Testis (tissue), 3 donors: ENCODE data around the gene CAVIN2. TPM values are rescaled to one million over a fixed set of nuclear protein-coding genes. Genes with fewer than 3 reads are reported as not detected.

ENCODE experiments used
- DNase-seq: peaks from one replicate; pipeline ENCODE4 v3.0.0-alpha.2; 2019
- H3K27ac ChIP-seq, 2 donors: fragments of 200-600 bp; sonication (generic); one replicate each; pipeline ENCODE4 v1.5.1; 2019
- H3K27me3 ChIP-seq: fragments of 200-600 bp; sonication (generic); one replicate; pipeline ENCODE4 v1.5.1; 2019
- H3K36me3 ChIP-seq: fragments of 200-600 bp; sonication (generic); one replicate; pipeline ENCODE4 v1.5.1; 2017; ENCODE audit warnings: low read depth; ENCODE audit errors: missing control alignments
- H3K4me1 ChIP-seq: fragments of 200-600 bp; sonication (generic); one replicate; pipeline ENCODE4 v1.5.1; 2019
- H3K4me3 ChIP-seq, 2 donors: fragments of 200-600 bp; sonication (generic); one replicate each; pipeline ENCODE4 v1.5.1; 2017 to 2019
- H3K9me3 ChIP-seq: fragments of 200-600 bp; sonication (generic); one replicate; pipeline ENCODE4 v1.5.1; 2017
- CTCF ChIP-seq, 3 experiments: fragments of 450-650 bp in 2 of 3; fragments of 200-600 bp in 1 of 3; sonication (generic) in 1 of 3; IDR thresholded peaks; one replicate each; pipeline ENCODE4 v1.5.1; 2016 to 2019; ENCODE audit warnings: antibody characterized with exemption in 3 of 3, mild to moderate bottlenecking in 2 of 3, moderate library complexity in 1 of 3
- POLR2A ChIP-seq: fragments of 450-650 bp; IDR thresholded peaks from one replicate; pipeline ENCODE4 v1.6.1; 2017; ENCODE audit warnings: antibody characterized with exemption, mild to moderate bottlenecking, moderate library complexity
- WGBS, 2 donors: methylation state at CpG; one replicate each; pipeline ENCODE4 v1.1.5; 2018; 5-methylcytosine and 5-hydroxymethylcytosine counted together
- intact Hi-C: fragments of 100-400 bp; cut with DNase I; formaldehyde crosslinking; loops from one replicate; pipeline ENCODE4 v1.15.1; 2023; ENCODE audit warnings: low total_unique reads
- polyA plus RNA-seq: library from polyadenylated mRNA; stranded (reverse); fragments of 350-450 nt; fragmentation: Illumina TruSeq; extraction: RNeasy Lipid Tissue Mini Kit (QIAGEN cat#74804); gene quantifications from one replicate; pipeline ENCODE4 v1.2.3, GENCODE V29; 2014; ENCODE audit warnings: low read depth, low replicate concordance; ENCODE audit not compliant: insufficient read depth
- total RNA-seq, 2 donors: library from RNA; depleted of rRNA; stranded (reverse); fragments of >200 nt; gene quantifications; one replicate each; pipeline ENCODE4 v1.2.3, GENCODE V29; 2016

Gene CAVIN2
- total and polyA plus RNA-seq, 3 donors from 2014 or later: 3.3 to 5.1 (median 4.1) TPM

GRCh38 chr2:191892391-191892790 is 45.5 kb upstream of the CAVIN2 start:
- Histone ChIP-seq H3K27ac (no peak overlapping the region), H3K27me3 (no peaks in the 10 kb centered on the region), H3K36me3 (no peaks in the 10 kb centered on the region), H3K4me3 (no peak overlapping the region), H3K9me3 (no peaks in the 10 kb centered on the region), H3K4me1 (no peaks in the 10 kb centered on the region)
- TF ChIP-seq POLR2A (no peak), CTCF (IDR thresholded peaks at IDR 0.05) (no peak)
- intact Hi-C loops: no loop called here
- 89 to 91% methylated on average over 3 of the region's 3 CpGs for WGBS, 2 donors
- DNase-seq: no peak

- intact Hi-C loops: no loop called here
- no peak overlapping the region for H3K27ac ChIP-seq
- no peak for TF ChIP-seq CTCF (IDR thresholded peaks at IDR 0.05)
- no peak for TF ChIP-seq POLR2A
Observed at GRCh38 chr2:191891656-191892055, 44.8 kb upstream of the CAVIN2 start.

GRCh38 chr2:191889931-191890330 is 43.0 kb upstream of the CAVIN2 start:
- Histone ChIP-seq H3K4me3 (no peak overlapping the region), H3K36me3 (no peaks in the 10 kb centered on the region), H3K9me3 (no peaks in the 10 kb centered on the region), H3K27ac (no peak overlapping the region), H3K27me3 (no peaks in the 10 kb centered on the region), H3K4me1 (no peaks in the 10 kb centered on the region)
- intact Hi-C loops: no loop called here
- no peak for TF ChIP-seq POLR2A
- no peak for TF ChIP-seq CTCF (IDR thresholded peaks at IDR 0.05)
- DNase-seq: no peak
- WGBS, 2 donors: 97 to 98% methylated on average over 2 of the region's 2 CpGs

More at GRCh38 chr2:191891656-191892055, 44.8 kb upstream of the CAVIN2 start:
- Histone ChIP-seq H3K4me3 (no peak overlapping the region), H3K27me3 (no peaks in the 10 kb centered on the region), H3K4me1 (no peaks in the 10 kb centered on the region), H3K36me3 (no peaks in the 10 kb centered on the region), H3K9me3 (no peaks in the 10 kb centered on the region)
- WGBS, 2 donors: 91 to 96% methylated on average over 5 of the region's 5 CpGs
- no peak for DNase-seq

DNA sequence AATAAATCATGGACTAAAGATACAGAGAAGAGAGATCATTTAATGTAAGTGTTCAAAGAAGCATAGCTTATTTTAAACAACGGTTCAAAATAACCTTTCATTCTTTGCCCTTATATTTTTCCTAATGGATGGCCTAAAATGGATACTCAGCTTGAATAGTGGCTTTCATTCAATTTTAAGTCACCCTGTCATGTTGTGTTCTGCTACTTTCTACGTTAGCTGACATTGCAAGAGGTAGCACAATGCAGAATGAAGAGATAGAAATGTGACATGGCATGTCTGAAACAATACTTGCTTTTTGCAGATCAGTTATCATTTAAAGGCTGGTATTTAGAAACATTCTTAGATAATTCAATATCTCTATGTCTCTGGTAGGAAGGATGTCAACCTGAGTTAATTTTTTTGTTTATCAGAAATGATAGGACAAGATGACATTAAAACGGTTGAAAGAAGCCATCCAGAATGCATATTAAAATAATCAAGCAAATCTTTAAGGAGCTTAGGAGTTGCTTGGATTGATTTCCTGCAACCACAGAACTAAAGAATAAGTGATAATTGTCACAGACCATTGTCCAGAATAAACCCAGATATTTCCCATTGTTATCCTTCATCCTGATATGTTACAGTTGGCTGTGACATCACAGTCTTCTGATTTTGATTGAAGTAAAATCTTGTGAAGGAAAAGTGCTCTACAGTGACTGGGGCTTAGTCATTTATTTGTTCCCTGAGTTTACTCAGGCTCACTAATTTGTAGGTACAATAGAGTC is 41.7 kb upstream of the CAVIN2 start:
- WGBS, 2 donors: 65 to 80% methylated on average over 3 of the region's 3 CpGs
- Histone ChIP-seq H3K27ac (no peak overlapping the region), H3K9me3 (no peaks in the 10 kb centered on the region), H3K36me3 (no peaks in the 10 kb centered on the region), H3K4me1 (no peaks in the 10 kb centered on the region), H3K4me3 (no peak overlapping the region), H3K27me3 (no peaks in the 10 kb centered on the region)
- DNase-seq: no peak
- intact Hi-C loops: no loop called here
- no peak for TF ChIP-seq POLR2A
- no peak for TF ChIP-seq CTCF (IDR thresholded peaks at IDR 0.05)

- Histone ChIP-seq H3K4me1 (no peaks in the 10 kb centered on the region), H3K36me3 (no peaks in the 10 kb centered on the region), H3K9me3 (no peaks in the 10 kb centered on the region), H3K4me3 (no peak overlapping the region), H3K27me3 (no peaks in the 10 kb centered on the region), H3K27ac (no peak overlapping the region)
- DNase-seq: no peak
- no peak for TF ChIP-seq CTCF (IDR thresholded peaks at IDR 0.05)
- TF ChIP-seq POLR2A: no peak
- intact Hi-C loops: no loop called here
- 88 to 89% methylated on average over 6 of the region's 6 CpGs for WGBS, 2 donors
Observed at GRCh38 chr2:191885650-191886049, 38.8 kb upstream of the CAVIN2 start.
